HCT116 (cell line): ENCODE data around the gene PGGHG. TPM values are rescaled to one million over a fixed set of nuclear protein-coding genes. Genes with fewer than 3 reads are reported as not detected.

Source experiments
- ATAC-seq: fragments of 200-7000 bp; cut with Tn5 transposase; 2 replicates; pipeline ENCODE4 v1.9.1; 2020; ENCODE audit warnings: mild to moderate bottlenecking, moderate library complexity
- BruUV-seq: library from RNA; stranded (reverse); fragments of 400-500 nt; replicated peaks from 2 replicates; lab custom pipeline; 2021; lab: Mats Ljungman, UMichigan
- CTCF ChIA-PET: fragments of 300-600 bp; sonication (Branson Sonifier 250); formaldehyde crosslinking; loops from one replicate; lab custom pipeline; 2021; ENCODE audit warnings: antibody characterized with exemption; lab: Charles Lee
- POLR2A ChIA-PET: fragments of 300-600, 350-600 bp; sonication (Branson Sonifier 250); formaldehyde crosslinking; loops from one replicate; lab custom pipeline; 2021; ENCODE audit warnings: antibody characterized with exemption; lab: Charles Lee
- RAD21 ChIA-PET, 2 experiments: fragments of 300-600 bp; sonication (Branson Sonifier 250); formaldehyde crosslinking; loops; one replicate each; lab custom pipeline; 2023; ENCODE audit warnings: low total read pairs in 2 of 2; ENCODE audit not compliant: uncharacterized antibody in 2 of 2, unreplicated experiment in 2 of 2, low non-redundant PET in 1 of 2; lab: Charles Lee
- DNase-seq: peaks from one replicate; pipeline ENCODE4 v3.0.0-alpha.2; 2010; ENCODE audit warnings: low read depth, low spot score
- H2AFZ ChIP-seq: fragments of 200-600 bp; shearing (Covaris generic), sonication (generic); 2 replicates; pipeline ENCODE4 v1.6.1; 2017; ENCODE audit warnings: low read depth, mixed run types, mixed read lengths, antibody characterized with exemption, low read length; ENCODE audit not compliant: poor library complexity, severe bottlenecking
- H3K27ac ChIP-seq: 2 replicates; pipeline ENCODE4 v1.5.1; 2012; ENCODE audit warnings: low read depth, low read length
- H3K27me3 ChIP-seq: fragments of 200-600 bp; sonication (generic); 2 replicates; pipeline ENCODE4 v1.6.1; 2016; ENCODE audit warnings: mixed run types, low read length, mixed read lengths; ENCODE audit not compliant: insufficient read depth
- H3K36me3 ChIP-seq, 2 experiments: fragments of 200-500 bp in 1 of 2; fragments of 200-600 bp in 1 of 2; sonication (Bioruptor generic) in 1 of 2; sonication (generic) in 1 of 2; 2 replicates each; pipeline versions ENCODE4 v1.5.1 to v1.6.1; 2014 to 2016; ENCODE audit warnings: low read length in 2 of 2, inconsistent platforms in 1 of 2, mixed read lengths in 1 of 2, mixed run types in 1 of 2; ENCODE audit not compliant: insufficient read depth in 2 of 2, control insufficient read depth in 1 of 2
- H3K4me1 ChIP-seq, 2 experiments: fragments of 200-600 bp in 1 of 2; sonication (generic) in 1 of 2; 2 replicates each; pipeline versions ENCODE4 v1.5.1 to v1.6.1; 2012 to 2017; ENCODE audit warnings: low read length in 2 of 2, inconsistent platforms in 1 of 2, mild to moderate bottlenecking in 1 of 2, mixed read lengths in 1 of 2, mixed run types in 1 of 2, moderate library complexity in 1 of 2; ENCODE audit not compliant: insufficient read depth in 2 of 2, control insufficient read depth in 1 of 2
- H3K4me2 ChIP-seq: fragments of 200-600 bp; sonication (generic); 2 replicates; pipeline ENCODE4 v1.6.1; 2017; ENCODE audit warnings: mixed run types, low read length, mixed read lengths
- H3K4me3 ChIP-seq, 2 experiments: fragments of 200-600 bp in 1 of 2; sonication (generic) in 1 of 2; replicated peaks in 1 of 2; 2 replicates each; pipeline ENCODE4 v1.5.1; 2011 to 2016; ENCODE audit warnings: low read length in 2 of 2, control low read depth in 1 of 2, low read depth in 1 of 2, mild to moderate bottlenecking in 1 of 2, mixed read lengths in 1 of 2, mixed run types in 1 of 2
- H3K79me2 ChIP-seq: fragments of 200-600 bp; sonication (generic); 2 replicates; pipeline ENCODE4 v1.6.1; 2017; ENCODE audit warnings: mild to moderate bottlenecking, mixed run types, low read length, moderate library complexity, mixed read lengths; ENCODE audit not compliant: insufficient read depth
- H3K9ac ChIP-seq: fragments of 200-600 bp; sonication (generic); 2 replicates; pipeline ENCODE4 v1.6.1; 2016; ENCODE audit warnings: low read length, mixed read lengths
- H3K9me2 ChIP-seq: fragments of 200-600 bp; sonication (generic), shearing (Covaris generic); 2 replicates; pipeline ENCODE4 v1.6.1; 2017; ENCODE audit warnings: mixed run types, mild to moderate bottlenecking, moderate library complexity; ENCODE audit not compliant: insufficient read depth
- H3K9me3 ChIP-seq, 2 experiments: fragments of 200-500 bp in 1 of 2; fragments of 200-600 bp in 1 of 2; sonication (Bioruptor generic) in 1 of 2; sonication (generic) in 1 of 2; 2 replicates each; pipeline ENCODE4 v1.6.1; 2014 to 2017; ENCODE audit warnings: low read length in 2 of 2, mixed read lengths in 2 of 2, inconsistent platforms in 1 of 2, low read depth in 1 of 2, mild to moderate bottlenecking in 1 of 2, mixed run types in 1 of 2, moderate library complexity in 1 of 2; ENCODE audit not compliant: control insufficient read depth in 1 of 2, insufficient read depth in 1 of 2
- H4K20me1 ChIP-seq: fragments of 200-600 bp; sonication (generic), shearing (Covaris generic); 2 replicates; pipeline ENCODE4 v1.6.1; 2017; ENCODE audit warnings: mixed run types, mild to moderate bottlenecking, moderate library complexity; ENCODE audit not compliant: insufficient read depth
- ATF3 ChIP-seq: IDR thresholded peaks from 2 replicates; pipeline ENCODE4 v1.6.1; 2012
- CBX3 ChIP-seq: IDR thresholded peaks from 2 replicates; pipeline ENCODE4 v1.6.1; 2012; ENCODE audit warnings: low read depth
- CEBPB ChIP-seq: IDR thresholded peaks from 2 replicates; pipeline ENCODE4 v1.6.1; 2012; ENCODE audit warnings: low read depth
- ELF1 ChIP-seq: IDR thresholded peaks from 2 replicates; pipeline ENCODE4 v1.6.1; 2012; ENCODE audit warnings: low read depth, borderline replicate concordance
- EZH2phosphoT487 ChIP-seq: fragments of 200-600 bp; IDR thresholded peaks from 2 replicates; pipeline ENCODE4 v1.6.1; 2018; ENCODE audit warnings: antibody characterized with exemption, borderline replicate concordance
- JUND ChIP-seq: IDR thresholded peaks from 2 replicates; pipeline ENCODE4 v1.6.1; 2012
- POLR2A ChIP-seq: IDR thresholded peaks from 2 replicates; pipeline ENCODE4 v1.7.0; 2011; ENCODE audit warnings: borderline replicate concordance; ENCODE audit not compliant: insufficient read depth, insufficient read length; ENCODE audit errors: extremely low read depth
- POLR2AphosphoS5 ChIP-seq: IDR thresholded peaks from 2 replicates; pipeline ENCODE4 v1.6.1; 2011; ENCODE audit warnings: mild to moderate bottlenecking, low read depth, low read length, moderate library complexity
- RAD21 ChIP-seq: IDR thresholded peaks from 2 replicates; pipeline ENCODE4 v1.6.1; 2012; ENCODE audit warnings: low read depth, mild to moderate bottlenecking
- REST ChIP-seq: IDR thresholded peaks from 2 replicates; pipeline ENCODE4 v1.6.1; 2012; ENCODE audit warnings: low read depth
- SP1 ChIP-seq: IDR thresholded peaks from 2 replicates; pipeline ENCODE4 v1.6.1; 2012; ENCODE audit warnings: low read depth
- SRF ChIP-seq: IDR thresholded peaks from 2 replicates; pipeline ENCODE4 v1.6.1; 2012; ENCODE audit warnings: low read depth
- ZFX ChIP-seq: fragments of 450-650 bp; IDR thresholded peaks from 2 replicates; pipeline ENCODE4 v1.6.1; 2017
- intact Hi-C: fragments of 100-400 bp; cut with micrococcal nuclease; formaldehyde crosslinking; loops from 2 replicates; pipeline ENCODE4 v1.10.0; 2022
- total RNA-seq: library from RNA; stranded (reverse); gene quantifications from one replicate; pipeline ENCODE4 v1.2.1, GENCODE V29; 2021; ENCODE audit not compliant: unreplicated experiment
- TF ChIP-seq, protein P1 (sequence below): IDR thresholded peaks from 2 replicates; pipeline ENCODE4 v1.6.1; 2012
- TF ChIP-seq, protein P2 (sequence below): IDR thresholded peaks from 2 replicates; pipeline ENCODE4 v1.6.1; 2011; ENCODE audit warnings: mild to moderate bottlenecking, low read length, moderate library complexity; ENCODE audit not compliant: insufficient replicate concordance; ENCODE audit errors: extremely low read depth

The PGGHG gene
- total RNA-seq, 1 experiment from 2014 or later, result 57.5 TPM

DNA sequence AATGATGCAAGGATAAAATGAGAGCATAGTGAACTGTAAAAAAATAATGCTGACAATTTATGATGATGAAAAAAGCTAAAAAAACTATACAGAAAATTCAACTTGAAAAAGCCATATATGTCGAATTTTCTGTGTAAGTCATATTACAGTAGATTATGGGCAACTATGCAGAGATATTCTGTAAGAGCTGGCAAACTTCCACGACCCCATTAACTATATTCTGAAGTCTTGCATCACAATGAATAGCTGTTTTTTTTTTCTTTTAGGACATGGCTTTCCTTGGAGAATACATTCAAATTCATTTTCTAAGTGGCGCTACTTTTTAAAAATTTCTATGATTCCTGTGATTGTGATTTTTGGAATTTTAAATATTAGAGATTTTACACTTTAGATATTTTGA lies 33.8 kb upstream of the PGGHG start:
- Histone ChIP-seq H3K79me2 (no peaks in the 10 kb centered on the region), H3K9me3 (no peaks in the 10 kb centered on the region), H3K9ac (no peak overlapping the region), H3K36me3 (peaks cover 23 to 33% of the 10 kb centered on the region in 2 experiments; a peak in 3 of 4 replicates), H3K4me1 (no peaks in the 10 kb centered on the region), H2AFZ (no peak overlapping the region), H3K27me3 (no peaks in the 10 kb centered on the region), H3K4me3 (no peak overlapping the region), H3K4me2 (no peak overlapping the region), H3K27ac (no peak overlapping the region), H4K20me1 (no peaks in the 10 kb centered on the region), H3K9me2 (no peaks in the 10 kb centered on the region)
- intact Hi-C loops, result no loop called here
- no peak for ATAC-seq
- CTCF ChIA-PET, result no interaction called here
- BruUV-seq, result no TSS peak
- RAD21 ChIA-PET, result no interaction called here
- TF ChIP-seq RAD21 (no peak), POLR2A (no peak), ZFX (no peak), CEBPB (no peak), SRF (no peak), SP1 (no peak), ATF3 (no peak)
- TF ChIP-seq, protein P1, sequence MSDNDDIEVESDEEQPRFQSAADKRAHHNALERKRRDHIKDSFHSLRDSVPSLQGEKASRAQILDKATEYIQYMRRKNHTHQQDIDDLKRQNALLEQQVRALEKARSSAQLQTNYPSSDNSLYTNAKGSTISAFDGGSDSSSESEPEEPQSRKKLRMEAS, result no peak
- POLR2A ChIA-PET, result no interaction called here
- DNase-seq, result no peak

DNA sequence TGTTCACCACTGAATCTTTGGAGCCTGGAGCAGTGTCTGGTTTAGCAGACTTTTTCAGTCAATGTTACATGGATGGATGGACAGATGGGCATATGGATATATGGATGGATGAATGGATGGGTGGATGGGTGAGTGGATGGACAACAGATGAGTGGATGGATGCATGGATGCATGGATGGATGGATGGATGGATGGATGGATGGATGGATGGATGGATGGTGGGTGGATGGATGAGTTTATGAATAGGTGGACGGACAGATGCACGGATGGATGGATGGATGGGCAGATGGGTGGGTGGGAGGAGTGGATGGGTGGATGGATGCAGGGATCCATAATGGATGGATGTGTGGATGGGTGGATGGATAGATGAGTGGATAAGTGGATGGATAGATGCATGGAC lies 33.1 kb upstream of the PGGHG start:
- H4K20me1 ChIP-seq, result no peaks in the 10 kb centered on the region
- no peaks in the 10 kb centered on the region for H3K27me3 ChIP-seq
- H3K36me3 ChIP-seq, result peaks cover 22 to 27% of the 10 kb centered on the region in 2 experiments; a peak in 3 of 4 replicates
- H2AFZ ChIP-seq, result no peak overlapping the region
- H3K79me2 ChIP-seq, result no peaks in the 10 kb centered on the region
- H3K9ac ChIP-seq, result no peak overlapping the region
- intact Hi-C loops, result no loop called here
- no TSS peak for BruUV-seq
- no peaks in the 10 kb centered on the region for H3K4me1 ChIP-seq
- ChIA-PET POLR2A (no interaction called here), CTCF (no interaction called here), RAD21 (no interaction called here)
- no peak overlapping the region for H3K4me3 ChIP-seq
- H3K27ac ChIP-seq, result no peak overlapping the region
- DNase-seq (no peak), ATAC-seq (no peak)
- no peaks in the 10 kb centered on the region for H3K9me3 ChIP-seq
- H3K4me2 ChIP-seq, result no peak overlapping the region
- H3K9me2 ChIP-seq, result no peaks in the 10 kb centered on the region
- TF ChIP-seq CEBPB (no peak), JUND (no peak), ATF3 (no peak), CBX3 (no peak), ZFX (no peak), POLR2AphosphoS5 (no peak), REST (no peak), ELF1 (no peak), EZH2phosphoT487 (no peak), SRF (no peak)
- TF ChIP-seq, protein P2, sequence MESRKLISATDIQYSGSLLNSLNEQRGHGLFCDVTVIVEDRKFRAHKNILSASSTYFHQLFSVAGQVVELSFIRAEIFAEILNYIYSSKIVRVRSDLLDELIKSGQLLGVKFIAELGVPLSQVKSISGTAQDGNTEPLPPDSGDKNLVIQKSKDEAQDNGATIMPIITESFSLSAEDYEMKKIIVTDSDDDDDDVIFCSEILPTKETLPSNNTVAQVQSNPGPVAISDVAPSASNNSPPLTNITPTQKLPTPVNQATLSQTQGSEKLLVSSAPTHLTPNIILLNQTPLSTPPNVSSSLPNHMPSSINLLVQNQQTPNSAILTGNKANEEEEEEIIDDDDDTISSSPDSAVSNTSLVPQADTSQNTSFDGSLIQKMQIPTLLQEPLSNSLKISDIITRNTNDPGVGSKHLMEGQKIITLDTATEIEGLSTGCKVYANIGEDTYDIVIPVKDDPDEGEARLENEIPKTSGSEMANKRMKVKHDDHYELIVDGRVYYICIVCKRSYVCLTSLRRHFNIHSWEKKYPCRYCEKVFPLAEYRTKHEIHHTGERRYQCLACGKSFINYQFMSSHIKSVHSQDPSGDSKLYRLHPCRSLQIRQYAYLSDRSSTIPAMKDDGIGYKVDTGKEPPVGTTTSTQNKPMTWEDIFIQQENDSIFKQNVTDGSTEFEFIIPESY, result no peak
